Smooth muscle cell (in vitro differentiated cells): ENCODE results near the gene WDR46. TPM values are rescaled to one million over a fixed set of nuclear protein-coding genes. Genes with fewer than 3 reads are reported as not detected.

Experiments
- DNase-seq: peaks from one replicate; lab custom pipeline; 2025; ENCODE audit not compliant: unreplicated experiment; lab: John Stamatoyannopoulos, UW
- H2AFZ ChIP-seq: fragments of 200-600 bp; sonication (generic); 2 replicates; pipeline ENCODE4 v1.6.0; 2016; ENCODE audit warnings: antibody characterized with exemption, low read depth, mild to moderate bottlenecking
- H3F3A ChIP-seq: fragments of 200-600 bp; sonication (generic); 2 replicates; pipeline ENCODE4 v1.6.0; 2017; ENCODE audit warnings: antibody characterized with exemption, low read depth
- H3K27ac ChIP-seq: fragments of 200-600 bp; sonication (generic); 2 replicates; pipeline ENCODE4 v1.5.1; 2016; ENCODE audit warnings: low read depth, mild to moderate bottlenecking
- H3K27me3 ChIP-seq: fragments of 200-600 bp; sonication (generic); 2 replicates; pipeline ENCODE4 v1.6.1; 2016; ENCODE audit warnings: low read depth, mild to moderate bottlenecking
- H3K36me3 ChIP-seq: fragments of 200-600 bp; sonication (generic); 2 replicates; pipeline ENCODE4 v1.5.1; 2016; ENCODE audit warnings: low read depth
- H3K4me1 ChIP-seq: fragments of 200-600 bp; sonication (generic); 2 replicates; pipeline ENCODE4 v1.5.1; 2016; ENCODE audit warnings: low read depth
- H3K4me2 ChIP-seq: fragments of 200-600 bp; sonication (generic); 2 replicates; pipeline ENCODE4 v1.6.0; 2016; ENCODE audit warnings: mild to moderate bottlenecking
- H3K4me3 ChIP-seq: fragments of 200-600 bp; sonication (generic); 2 replicates; pipeline ENCODE4 v1.5.1; 2016; ENCODE audit warnings: mild to moderate bottlenecking
- H3K79me2 ChIP-seq: fragments of 200-600 bp; sonication (generic); 2 replicates; pipeline ENCODE4 v1.6.0; 2016; ENCODE audit warnings: low read depth, mild to moderate bottlenecking
- H3K9ac ChIP-seq: fragments of 200-600 bp; sonication (generic); 2 replicates; pipeline ENCODE4 v1.6.0; 2016; ENCODE audit warnings: low read depth
- H3K9me3 ChIP-seq: fragments of 200-600 bp; sonication (generic); replicated peaks from 2 replicates; pipeline ENCODE4 v1.5.1; 2016; ENCODE audit warnings: low read depth
- H4K20me1 ChIP-seq: fragments of 200-600 bp; sonication (generic); 2 replicates; pipeline ENCODE4 v1.6.0; 2016; ENCODE audit warnings: low read depth
- CTCF ChIP-seq: fragments of 200-600 bp; sonication (generic); IDR thresholded peaks from 2 replicates; pipeline ENCODE4 v1.5.1; 2017; ENCODE audit warnings: borderline replicate concordance, mild to moderate bottlenecking, antibody characterized with exemption; ENCODE audit not compliant: insufficient read depth, poor library complexity, severe bottlenecking
- WGBS: methylation state at CpG from one replicate; pipeline ENCODE4 v1.1.7; 2016; ENCODE audit warnings: low lambda C conversion rate; 5-methylcytosine and 5-hydroxymethylcytosine counted together
- polyA plus RNA-seq: library from polyadenylated mRNA; unstranded; fragments of >200 nt; fragmentation: Nextera tagmentation; extraction: Ambion mirVana; gene quantifications from 2 replicates; pipeline ENCODE4 v1.2.1, GENCODE V29; 2016
- total RNA-seq: library from RNA; depleted of rRNA; stranded (reverse); fragments of >200 nt; gene quantifications from 2 replicates; pipeline ENCODE4 v1.2.3, GENCODE V29; 2014

Gene WDR46
- total and polyA plus RNA-seq, 2 experiments from 2014 or later = 67.9 to 69.9 TPM

- no peaks in the 10 kb centered on the region for H3K79me2 ChIP-seq
- TF ChIP-seq CTCF = no peak
These were observed 51.3 kb downstream of the WDR46 start for GRCh38 chr6:33237741-33238140.

GRCh38 chr6:33236852-33237251 lies 52.2 kb downstream of the WDR46 start:
- Histone ChIP-seq H3F3A (no peaks in the 10 kb centered on the region), H3K27me3 (peaks cover 1% of the 10 kb centered on the region), H3K4me1 (no peaks in the 10 kb centered on the region), H3K79me2 (no peaks in the 10 kb centered on the region), H3K4me2 (no peak overlapping the region), H3K9ac (no peak overlapping the region), H3K27ac (no peak overlapping the region), H2AFZ (no peak overlapping the region), H4K20me1 (no peaks in the 10 kb centered on the region), H3K4me3 (no peak overlapping the region), H3K36me3 (no peaks in the 10 kb centered on the region), H3K9me3 (no peaks in the 10 kb centered on the region)
- no peak for DNase-seq
- 94% methylated on average over 6 of the region's 6 CpGs for WGBS
- TF ChIP-seq CTCF = no peak

More at GRCh38 chr6:33237741-33238140, 51.3 kb downstream of the WDR46 start:
- no peaks in the 10 kb centered on the region for H3K4me1 ChIP-seq
- no peak overlapping the region for H3K27ac ChIP-seq
- no peaks in the 10 kb centered on the region for H3K9me3 ChIP-seq
- H3K9ac ChIP-seq = no peak overlapping the region
- no peak overlapping the region for H3K4me2 ChIP-seq
- no peaks in the 10 kb centered on the region for H4K20me1 ChIP-seq
- no peaks in the 10 kb centered on the region for H3F3A ChIP-seq
- no peaks in the 10 kb centered on the region for H3K36me3 ChIP-seq
- no peak overlapping the region for H2AFZ ChIP-seq
- no peak overlapping the region for H3K4me3 ChIP-seq
- WGBS = 79% methylated on average over 2 of the region's 2 CpGs
- H3K27me3 ChIP-seq = peaks cover 9% of the 10 kb centered on the region
- DNase-seq = no peak

GRCh38 chr6:33236328-33236727 lies 52.7 kb downstream of the WDR46 start:
- H3K4me1 ChIP-seq = no peaks in the 10 kb centered on the region
- no peaks in the 10 kb centered on the region for H3K27me3 ChIP-seq
- H3K4me2 ChIP-seq = no peak overlapping the region
- H3K9me3 ChIP-seq = no peaks in the 10 kb centered on the region
- no peak overlapping the region for H3K9ac ChIP-seq
- no peaks in the 10 kb centered on the region for H3K36me3 ChIP-seq
- H3F3A ChIP-seq = no peaks in the 10 kb centered on the region
- H3K27ac ChIP-seq = no peak overlapping the region
- H3K4me3 ChIP-seq = no peak overlapping the region
- DNase-seq = no peak
- no peak for TF ChIP-seq CTCF
- no peaks in the 10 kb centered on the region for H3K79me2 ChIP-seq
- no peaks in the 10 kb centered on the region for H4K20me1 ChIP-seq
- no peak overlapping the region for H2AFZ ChIP-seq

- no peak overlapping the region for H2AFZ ChIP-seq
- no peak for DNase-seq
- H3F3A ChIP-seq = no peaks in the 10 kb centered on the region
- 14% methylated on average over 6 of the region's 6 CpGs for WGBS
- no peaks in the 10 kb centered on the region for H3K4me1 ChIP-seq
- H3K36me3 ChIP-seq = no peaks in the 10 kb centered on the region
- H3K27me3 ChIP-seq = peaks cover 4% of the 10 kb centered on the region
- H3K79me2 ChIP-seq = no peaks in the 10 kb centered on the region
- no peak overlapping the region for H3K27ac ChIP-seq
- no peaks in the 10 kb centered on the region for H4K20me1 ChIP-seq
- H3K4me3 ChIP-seq = no peak overlapping the region
- H3K9ac ChIP-seq = no peak overlapping the region
- H3K9me3 ChIP-seq = no peaks in the 10 kb centered on the region
- H3K4me2 ChIP-seq = no peak overlapping the region
- TF ChIP-seq CTCF = no peak
These were observed 53.8 kb downstream of the WDR46 start for GRCh38 chr6:33235221-33235634.
